GM13977 (cell line): ENCODE measurements around the gene PXN.
"Not testable (repeated sequence)": the region's sequence is repeated elsewhere in the genome, so short reads cannot be mapped to it uniquely, and the experiment has no call there.

Source experiments
- DNase-seq: peaks from one replicate; pipeline ENCODE4 v3.0.0; 2012; ENCODE audit warnings: low spot score
- CTCF ChIP-seq: IDR thresholded peaks from 2 replicates; pipeline ENCODE4 v1.5.1; 2012; ENCODE audit warnings: mild to moderate bottlenecking, control low read depth; ENCODE audit not compliant: insufficient read depth; ENCODE audit errors: extremely low read depth, missing control alignments
- in situ Hi-C: fragments of 300-500 bp; cut with MboI; formaldehyde crosslinking; loops from one replicate; pipeline ENCODE4 v1.12.0; 2022; ENCODE audit warnings: low sequenced_read_pairs, low pct_unique_long_range_greater_than_20kb, mixed read lengths, inconsistent platforms; ENCODE audit not compliant: unreplicated experiment

Gene PXN

GRCh38 chr12:120257041-120257821 is 8.3 kb downstream of the PXN start:
- no peak for TF ChIP-seq CTCF
- DNase-seq = no peak
- in situ Hi-C loops = no loop called here

GRCh38 chr12:120254809-120255208 is 10.7 kb downstream of the PXN start:
- in situ Hi-C loops = no loop called here
- no peak for TF ChIP-seq CTCF
- no peak for DNase-seq

GRCh38 chr12:120253313-120253712 is 12.2 kb downstream of the PXN start:
- in situ Hi-C loops, DNase-seq: not testable (repeated sequence)

GRCh38 chr12:120252071-120252906 is 13.2 kb downstream of the PXN start:
- in situ Hi-C loops = no loop called here
- TF ChIP-seq CTCF = no peak
- no peak for DNase-seq

- in situ Hi-C loops, DNase-seq: not testable (repeated sequence)
These were observed 14.0 kb downstream of the PXN start for GRCh38 chr12:120251364-120252070.

- in situ Hi-C loops = no loop called here
- DNase-seq = no peak
- no peak for TF ChIP-seq CTCF
These were observed 15.4 kb downstream of the PXN start for GRCh38 chr12:120249875-120250795.
